ENCODE measurements around the gene PCDHA6.
"Not testable (repeated sequence)": the region's sequence is repeated elsewhere in the genome, so short reads cannot be mapped to it uniquely, and the experiment has no call there.

Gene PCDHA6

GRCh38 chr5:140822969-140823368 lies 4.8 kb upstream of the PCDHA6 start:
- DNase-seq = not testable (repeated sequence)

GRCh38 chr5:140823475-140823874 lies 4.3 kb upstream of the PCDHA6 start:
- no peak for DNase-seq

GRCh38 chr5:140828362-140828737 lies 590 bp downstream of the PCDHA6 start:
- no peak for DNase-seq

GRCh38 chr5:140829511-140830501 lies 2.0 kb downstream of the PCDHA6 start:
- not testable (repeated sequence) for DNase-seq

- DNase-seq = no peak
Observed at GRCh38 chr5:140833993-140834392, 6.2 kb downstream of the PCDHA6 start, which contains the start of gene PCDHA7. PCDHA7 (plus strand) TSS chr5:140834269; CDS start chr5:140834384, 115 bp downstream.

- not testable (repeated sequence) for DNase-seq
Observed at GRCh38 chr5:140834439-140835008, 6.8 kb downstream of the PCDHA6 start.

GRCh38 chr5:140835622-140836510 lies 8.1 kb downstream of the PCDHA6 start:
- no peak for DNase-seq

- DNase-seq = no peak
Observed at GRCh38 chr5:140840978-140841962, 13.5 kb downstream of the PCDHA6 start, which contains the start of gene PCDHA8. PCDHA8 (plus strand) TSS chr5:140841187; CDS start chr5:140841322, 135 bp downstream.

- no peak for DNase-seq
Observed at GRCh38 chr5:140842798-140843733, 15.3 kb downstream of the PCDHA6 start.

- not testable (repeated sequence) for DNase-seq
Observed at GRCh38 chr5:140848139-140849102, 20.7 kb downstream of the PCDHA6 start, which contains the start of gene PCDHA9. PCDHA9 (plus strand) TSS chr5:140848382; CDS start chr5:140848496, 114 bp downstream.

GRCh38 chr5:140849831-140850634 lies 22.3 kb downstream of the PCDHA6 start:
- DNase-seq = not testable (repeated sequence)

- DNase-seq = no peak
Observed at GRCh38 chr5:140855772-140856674, 28.3 kb downstream of the PCDHA6 start, which contains the start of gene PCDHA10. PCDHA10 (plus strand) TSS chr5:140855897; CDS start chr5:140856049, 152 bp downstream.

- DNase-seq = no peak
Observed at GRCh38 chr5:140857177-140857986, 29.6 kb downstream of the PCDHA6 start.

GRCh38 chr5:140857987-140858240 lies 30.2 kb downstream of the PCDHA6 start:
- no peak for DNase-seq

- DNase-seq = no peak
Observed at GRCh38 chr5:140862441-140863295, 34.9 kb downstream of the PCDHA6 start.
